Vagina (tissue), 2 donors: ENCODE measurements around the gene DUOXA2.

Experiments used
- POLR2AphosphoS5 ChIP-seq, 2 donors: sonication (generic); formaldehyde crosslinking; IDR thresholded peaks; one replicate each; pipeline ENCODE4 v1.9.0; 2017; ENCODE audit warnings: antibody characterized with exemption in 2 of 2, mild to moderate bottlenecking in 2 of 2, low read depth in 1 of 2; ENCODE audit not compliant: insufficient read depth in 1 of 2
- TF ChIP-seq, protein P1 (sequence below), 3 experiments: fragments of 450-650 bp in 2 of 3; fragments of 200-600 bp in 1 of 3; sonication (generic) in 1 of 3; IDR thresholded peaks; one replicate each; pipeline ENCODE4 v1.5.1; 2017 to 2019; ENCODE audit warnings: antibody characterized with exemption in 3 of 3, mild to moderate bottlenecking in 2 of 3, moderate library complexity in 2 of 3

DNA sequence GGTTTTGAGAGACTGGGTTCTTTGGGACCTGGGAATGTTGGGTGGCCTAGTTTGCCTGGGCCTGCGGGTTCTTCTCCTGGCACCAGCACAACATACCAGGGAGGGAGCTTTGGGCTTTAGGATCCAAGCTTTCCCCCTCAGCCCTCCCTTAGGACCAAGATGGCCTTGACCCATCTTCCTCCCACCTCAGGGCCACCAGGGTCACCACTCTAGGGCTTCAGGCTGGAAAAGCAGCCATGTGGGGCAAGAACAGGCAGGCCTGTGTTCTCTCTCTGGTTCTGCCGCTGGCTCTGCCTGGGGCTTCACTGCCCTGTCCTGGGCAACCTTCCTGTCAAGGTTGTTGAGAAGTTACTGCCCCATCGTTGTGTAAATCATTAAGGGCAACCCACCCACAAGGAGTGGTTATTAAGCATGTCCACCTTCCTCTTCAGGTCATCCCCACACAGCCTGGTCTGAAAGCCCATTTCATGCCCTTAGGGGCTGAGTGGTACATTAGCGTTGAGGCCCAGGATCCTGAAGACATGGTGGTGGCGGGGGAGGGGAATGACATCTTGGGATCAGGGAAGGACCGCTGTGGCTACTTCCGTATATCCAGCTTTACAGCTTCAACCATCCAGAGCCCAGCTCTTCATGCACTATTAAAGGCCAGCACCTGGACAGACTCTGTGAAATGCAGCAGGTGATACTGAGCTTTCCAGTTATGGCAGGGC lies 16.3 kb downstream of the DUOXA2 start:
- TF ChIP-seq POLR2AphosphoS5 (IDR thresholded peaks at IDR 0.05; ENCODE audit: insufficient read depth in 1 of 2, low read depth in 1 of 2) = no peak
- TF ChIP-seq, protein P1, sequence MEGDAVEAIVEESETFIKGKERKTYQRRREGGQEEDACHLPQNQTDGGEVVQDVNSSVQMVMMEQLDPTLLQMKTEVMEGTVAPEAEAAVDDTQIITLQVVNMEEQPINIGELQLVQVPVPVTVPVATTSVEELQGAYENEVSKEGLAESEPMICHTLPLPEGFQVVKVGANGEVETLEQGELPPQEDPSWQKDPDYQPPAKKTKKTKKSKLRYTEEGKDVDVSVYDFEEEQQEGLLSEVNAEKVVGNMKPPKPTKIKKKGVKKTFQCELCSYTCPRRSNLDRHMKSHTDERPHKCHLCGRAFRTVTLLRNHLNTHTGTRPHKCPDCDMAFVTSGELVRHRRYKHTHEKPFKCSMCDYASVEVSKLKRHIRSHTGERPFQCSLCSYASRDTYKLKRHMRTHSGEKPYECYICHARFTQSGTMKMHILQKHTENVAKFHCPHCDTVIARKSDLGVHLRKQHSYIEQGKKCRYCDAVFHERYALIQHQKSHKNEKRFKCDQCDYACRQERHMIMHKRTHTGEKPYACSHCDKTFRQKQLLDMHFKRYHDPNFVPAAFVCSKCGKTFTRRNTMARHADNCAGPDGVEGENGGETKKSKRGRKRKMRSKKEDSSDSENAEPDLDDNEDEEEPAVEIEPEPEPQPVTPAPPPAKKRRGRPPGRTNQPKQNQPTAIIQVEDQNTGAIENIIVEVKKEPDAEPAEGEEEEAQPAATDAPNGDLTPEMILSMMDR (IDR thresholded peaks at IDR 0.05) = no peak
